GM18499 (cell line): ENCODE results near the gene ZHX3.
A peak's percentile ranks its signal among the peaks of the same experiment; 100 is the strongest.
"Not testable (repeated sequence)": the region's sequence is repeated elsewhere in the genome, so short reads cannot be mapped to it uniquely, and the experiment has no call there.

Experiments
- ATAC-seq: cut with Tn5 transposase; IDR thresholded peaks from one replicate; pipeline ENCODE4 v1.9.1; 2021; ENCODE audit warnings: moderate number of reproducible peaks; ENCODE audit not compliant: insufficient read depth, unreplicated experiment

ZHX3 gene

DNA sequence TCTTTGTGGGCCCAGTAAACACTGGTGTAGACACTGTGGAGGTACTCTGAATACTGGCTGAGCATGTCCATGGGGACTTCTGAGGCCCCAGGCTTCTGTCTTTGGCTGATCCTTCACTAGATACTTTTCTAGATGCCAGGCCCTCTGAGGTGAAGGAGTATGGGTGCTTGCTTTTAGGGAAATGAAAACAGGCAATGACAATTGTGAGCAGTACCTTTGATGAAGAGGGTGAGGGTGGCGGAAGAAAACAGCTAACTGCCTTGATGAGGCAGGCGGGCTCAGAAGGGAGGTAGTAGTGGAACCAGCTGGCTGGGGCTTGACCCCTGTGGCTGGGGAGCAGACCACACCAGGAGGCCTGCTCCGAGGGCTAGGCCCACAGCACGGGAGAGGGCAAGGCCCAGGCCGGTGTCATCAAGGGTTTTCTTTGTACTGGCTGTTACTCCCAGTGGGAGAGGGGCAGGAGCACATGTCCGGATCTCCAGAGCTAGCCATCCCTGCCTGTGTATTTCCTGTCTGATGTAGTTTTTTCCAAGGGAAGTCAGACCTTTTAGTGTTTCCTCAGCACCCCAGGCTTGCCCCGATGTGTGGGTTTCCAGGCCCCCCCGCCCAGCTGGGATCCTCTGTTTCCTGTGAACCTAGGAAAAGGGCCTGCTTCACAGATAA is 176.2 kb downstream of the ZHX3 start:
- no peak for ATAC-seq

DNA sequence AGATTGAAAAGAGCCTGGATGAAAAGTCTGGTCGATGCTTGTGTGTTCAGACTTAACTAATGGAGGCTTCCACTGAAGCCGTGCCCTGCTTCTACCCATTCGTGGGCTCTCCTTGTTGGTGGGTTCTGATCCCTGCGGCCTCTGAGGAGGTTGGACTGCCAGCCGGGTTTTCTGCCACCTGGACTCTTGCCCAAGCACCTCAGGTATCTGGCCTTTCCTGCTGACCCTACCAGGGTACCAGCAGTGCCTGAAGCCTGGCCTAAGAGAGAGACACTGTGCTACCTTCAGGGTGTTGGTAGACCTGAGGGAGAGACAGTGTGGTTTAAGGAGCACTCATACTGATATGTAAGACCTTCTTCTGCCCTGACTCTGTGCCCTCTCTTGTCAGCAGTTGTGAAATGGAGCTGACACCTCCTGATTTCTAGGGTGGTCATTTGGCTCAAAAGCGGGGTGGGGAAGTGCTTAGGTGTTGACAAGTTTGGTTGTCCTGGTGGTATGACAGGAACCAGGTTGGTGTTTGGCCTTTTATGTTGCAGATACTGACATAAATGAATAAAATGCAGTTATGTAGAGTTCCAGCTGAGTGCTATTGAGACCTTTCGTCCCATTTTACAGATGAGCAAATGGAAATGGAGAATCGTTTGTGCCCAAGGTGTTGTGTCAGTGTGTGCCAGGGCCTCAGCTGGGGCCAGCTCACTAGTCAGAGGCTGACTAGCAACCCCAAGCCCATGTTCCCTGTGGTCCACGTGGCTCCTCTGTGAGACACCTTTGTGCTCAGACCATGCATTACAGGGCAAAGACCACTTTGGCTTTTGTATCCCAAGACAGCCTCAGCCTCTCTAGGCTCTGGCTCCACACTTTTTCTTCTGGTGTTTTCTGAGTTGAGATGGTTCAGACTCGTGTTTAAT is 177.1 kb downstream of the ZHX3 start:
- no peak for ATAC-seq

- no peak for ATAC-seq
Observed at GRCh38 chr20:41139227-41140093, 178.1 kb downstream of the ZHX3 start.

DNA sequence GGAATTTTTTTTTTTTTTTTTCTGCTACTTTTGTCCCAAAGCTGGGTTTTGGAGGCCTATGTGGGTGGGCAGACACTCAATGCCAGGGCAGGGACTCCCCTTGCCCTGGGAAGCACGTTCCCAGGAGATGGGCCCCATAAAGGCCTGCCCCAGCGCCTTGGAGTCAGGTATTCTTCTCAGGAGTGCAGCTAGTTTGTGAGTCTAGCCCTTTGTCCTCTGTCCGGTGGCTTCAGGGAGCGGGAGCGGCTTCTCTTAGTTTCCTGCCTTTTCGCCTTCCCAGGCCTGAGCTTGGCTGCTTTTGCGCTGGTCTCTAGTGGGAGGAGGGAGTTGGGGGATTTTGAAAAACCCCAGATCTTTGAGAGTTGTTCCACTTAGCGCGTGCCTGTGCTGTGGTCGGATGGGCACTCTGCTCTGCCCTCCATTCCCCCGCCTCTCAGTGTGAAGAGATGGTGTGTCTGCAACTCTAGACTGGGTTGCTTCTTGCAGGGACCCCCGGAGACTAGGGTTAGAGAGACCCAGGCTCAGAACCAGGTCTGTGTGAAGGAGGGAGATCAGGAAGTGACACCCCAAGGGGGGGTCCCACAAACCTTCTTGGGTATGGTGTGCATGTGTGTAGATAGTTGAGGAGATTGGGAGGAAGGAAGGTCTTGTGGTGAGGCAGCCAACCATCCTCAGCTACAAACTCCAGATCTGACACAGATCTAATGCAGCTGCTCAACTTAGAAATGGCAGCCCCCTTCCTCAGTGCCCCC is 178.9 kb downstream of the ZHX3 start:
- ATAC-seq = no peak

- ATAC-seq = peak; percentile 1
Observed at GRCh38 chr20:41137614-41138474, 179.7 kb downstream of the ZHX3 start.

- ATAC-seq = peak; percentile 28
Observed at GRCh38 chr20:41136680-41137613, 180.6 kb downstream of the ZHX3 start, which contains the start of gene PLCG1. Gene PLCG1 (plus strand): TSS chr20:41137543. CDS start chr20:41137642, 99 bp downstream.

DNA sequence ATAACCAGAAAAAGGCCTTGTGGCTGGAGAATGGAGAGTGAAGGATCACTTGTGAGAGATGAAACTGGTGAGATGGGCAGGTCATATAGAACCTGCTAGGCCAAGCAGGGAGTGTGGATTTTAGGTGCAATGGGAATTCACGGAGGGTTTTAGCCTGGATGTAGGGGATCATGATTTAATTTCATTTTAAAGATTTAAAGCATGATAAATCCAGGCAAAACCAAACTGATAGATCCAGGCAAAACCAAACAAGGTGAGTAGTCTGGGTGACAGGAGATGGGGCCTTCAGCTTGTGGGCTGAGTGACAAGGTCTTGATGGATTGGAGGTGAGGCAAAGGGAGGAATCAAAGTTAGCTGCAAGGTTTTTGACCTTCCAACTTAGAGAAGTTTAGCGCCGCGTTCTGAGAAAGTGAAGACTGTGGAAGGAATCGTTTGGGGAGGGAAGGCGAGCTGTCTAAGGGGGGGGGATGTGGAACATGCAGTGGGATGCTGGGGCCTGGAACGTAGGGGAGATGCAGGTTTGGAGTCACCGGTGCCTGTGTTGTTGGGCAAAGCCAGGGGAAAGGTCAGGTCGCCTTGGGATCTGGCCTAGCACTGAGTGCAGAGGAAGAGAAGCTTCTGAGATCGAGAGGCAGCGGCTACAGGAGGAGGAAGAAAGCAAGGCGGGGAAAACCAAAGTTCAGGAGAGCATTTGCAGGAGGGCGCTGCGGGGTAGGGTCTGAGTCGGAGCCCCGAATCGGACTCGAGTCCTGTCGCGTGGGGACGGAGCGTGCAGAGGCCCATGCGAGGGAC is 181.4 kb downstream of the ZHX3 start:
- no peak for ATAC-seq

GRCh38 chr20:41135187-41135887 is 182.2 kb downstream of the ZHX3 start:
- no peak for ATAC-seq

GRCh38 chr20:41134362-41135186 is 183.0 kb downstream of the ZHX3 start:
- no peak for ATAC-seq

- peak; percentile 29 for ATAC-seq
Observed at GRCh38 chr20:41133709-41134361, 183.7 kb downstream of the ZHX3 start.

DNA sequence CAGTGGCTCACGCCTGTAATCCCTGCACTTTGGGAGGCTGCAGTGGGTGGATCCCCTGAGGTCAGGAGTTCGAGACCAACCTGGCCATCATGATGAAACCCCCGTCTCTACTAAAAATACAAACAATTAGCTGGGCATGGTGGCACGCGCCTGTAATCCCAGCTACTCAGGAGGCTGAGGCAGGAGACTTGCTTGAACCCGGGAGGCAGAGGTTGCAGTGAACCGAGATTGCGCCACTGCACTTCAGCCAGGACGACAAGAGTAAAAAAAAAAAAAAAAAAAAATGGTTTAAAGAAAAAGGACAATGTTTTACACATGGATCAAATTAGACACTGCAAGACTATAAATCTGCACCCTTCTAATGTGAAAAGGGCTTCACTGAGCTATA is 185.1 kb downstream of the ZHX3 start:
- not testable (repeated sequence) for ATAC-seq

- ATAC-seq = no peak
Observed at GRCh38 chr20:41131594-41132387, 185.7 kb downstream of the ZHX3 start.
